Hematopoietic multipotent progenitor cell (in vitro differentiated cells): Measurements from ENCODE around the gene FPR1. TPM values are rescaled to one million over a fixed set of nuclear protein-coding genes. Genes with fewer than 3 reads are reported as not detected.

Source experiments
- DNase-seq, 3 donors: peaks; one replicate each; pipeline ENCODE4 v3.0.0-alpha.2; 2011 to 2015; ENCODE audit warnings: low read depth in 2 of 3, low spot score in 2 of 3
- total RNA-seq: library from RNA; depleted of rRNA; stranded (reverse); fragments of >200 nt; gene quantifications from one replicate; pipeline ENCODE4 v1.2.3, GENCODE V29; 2012

FPR1 gene
- total RNA-seq, 1 donor = 7.3 TPM

GRCh38 chr19:51708811-51709210 is 42.9 kb downstream of the FPR1 start:
- DNase-seq = no peak

DNA sequence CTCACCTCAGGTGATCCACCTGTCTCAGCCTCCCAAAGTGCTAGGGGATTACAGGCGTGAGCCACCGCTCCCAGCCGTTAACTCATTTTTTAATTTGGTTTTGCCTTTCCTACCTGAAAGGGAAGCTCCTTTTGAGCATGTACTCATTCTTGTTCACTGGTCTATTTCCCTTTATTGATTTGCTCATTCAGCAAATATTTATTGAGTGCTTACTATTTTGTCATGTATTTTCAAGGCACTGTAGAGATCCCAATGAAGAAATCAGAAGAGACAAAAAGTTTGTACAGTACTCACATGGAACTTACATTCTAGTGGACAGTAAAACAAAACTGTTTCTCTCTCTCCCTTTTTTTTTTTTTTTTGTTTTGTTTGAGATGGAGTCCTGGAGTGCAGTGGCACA is 44.8 kb downstream of the FPR1 start:
- no peak for DNase-seq

- DNase-seq = no peak
Observed at GRCh38 chr19:51706296-51706695, 45.4 kb downstream of the FPR1 start.

DNA sequence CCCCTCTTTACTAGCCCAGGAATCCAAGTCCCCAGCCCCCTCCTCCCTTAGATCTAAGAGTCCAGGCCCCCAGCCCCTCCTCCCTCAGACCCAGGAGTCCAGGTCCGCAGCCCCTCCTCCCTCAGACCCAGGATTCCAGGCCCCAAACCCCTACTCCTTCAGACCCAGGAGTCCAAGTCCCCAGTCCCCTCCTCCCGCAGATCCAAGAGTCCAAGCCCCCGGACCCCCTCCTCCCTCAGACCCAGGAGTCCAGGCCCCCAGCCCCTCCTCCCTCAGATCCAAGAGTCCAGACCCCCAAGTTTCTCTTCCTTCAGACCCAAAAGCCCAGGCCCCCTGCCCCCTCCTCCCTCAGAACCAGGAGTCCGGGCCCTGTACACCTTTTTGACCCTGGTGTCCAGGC is 47.1 kb downstream of the FPR1 start:
- DNase-seq = no peak

- peak; percentile 90 to 97 (median 96) for DNase-seq
Observed at GRCh38 chr19:51703575-51704515, 47.8 kb downstream of the FPR1 start.

DNA sequence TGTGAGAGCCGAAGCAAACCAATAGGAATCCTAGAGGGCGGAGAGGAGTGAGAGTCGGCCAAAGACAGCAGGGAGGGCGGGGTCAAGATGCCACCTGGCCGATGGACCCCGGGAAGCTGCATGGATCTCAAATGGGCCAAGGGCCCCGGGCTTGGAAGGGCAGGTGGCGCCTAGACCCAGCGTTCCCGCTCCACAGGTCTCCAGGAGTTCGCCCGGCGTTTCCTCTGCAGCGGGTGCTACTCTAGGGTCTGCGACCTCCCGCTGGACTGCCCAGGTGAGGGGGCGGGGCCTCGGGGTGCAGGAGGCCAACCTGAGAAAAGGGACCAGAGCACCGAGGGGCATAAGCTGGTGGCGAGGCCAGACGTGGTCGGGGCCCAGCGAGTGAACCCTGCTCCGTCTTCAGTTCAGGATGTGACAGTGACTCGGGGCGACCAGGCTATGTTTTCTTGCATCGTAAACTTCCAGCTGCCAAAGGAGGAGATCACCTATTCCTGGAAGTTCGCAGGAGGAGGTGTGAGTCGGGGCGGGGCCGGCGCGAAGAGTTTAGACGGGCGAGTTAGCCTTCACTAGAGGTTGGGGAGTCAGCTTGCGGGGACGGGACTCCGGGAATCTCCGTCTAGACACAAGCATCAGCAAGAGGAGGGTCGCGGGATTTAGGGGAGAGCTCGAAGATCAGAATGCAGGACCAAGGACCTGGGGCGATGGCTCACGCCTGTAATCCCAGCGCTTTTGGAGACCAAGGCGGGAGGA is 48.7 kb downstream of the FPR1 start:
- no peak for DNase-seq

DNA sequence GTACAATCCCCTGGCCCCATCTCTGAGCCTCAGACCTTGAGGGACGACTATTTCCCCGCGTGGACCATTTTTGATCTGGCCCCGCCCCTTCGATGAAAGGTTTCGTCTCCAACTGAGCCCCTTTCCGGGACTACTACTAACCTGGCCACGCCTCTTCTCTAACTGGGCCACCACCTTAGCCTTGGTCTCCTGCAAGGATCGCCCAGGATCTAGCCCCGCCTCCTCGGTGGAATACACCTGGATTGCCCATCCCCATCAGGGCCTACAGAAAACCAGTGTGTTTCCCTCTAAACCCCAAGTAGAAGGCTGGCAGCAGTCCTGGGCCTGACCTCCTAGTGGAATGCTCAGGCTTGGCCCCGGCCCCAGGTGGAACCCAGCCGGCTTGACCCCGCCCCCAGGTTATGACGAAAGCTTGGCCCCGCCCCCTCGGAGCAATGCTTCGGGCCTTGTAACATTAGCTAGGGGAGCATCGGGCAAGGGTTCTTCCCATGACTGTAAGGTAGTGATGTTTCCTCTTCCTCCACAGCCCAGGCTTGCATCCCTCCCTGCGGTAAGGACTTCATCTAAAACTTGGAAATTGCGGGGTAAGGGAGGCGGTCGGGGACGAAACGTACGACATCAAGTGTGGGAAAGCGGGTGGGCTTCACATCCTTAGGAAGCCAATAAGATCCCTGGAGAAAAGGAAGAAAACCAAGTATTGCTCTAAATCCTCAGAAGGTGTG is 49.4 kb downstream of the FPR1 start:
- DNase-seq = peak in 2 of 3 donors; percentile 68

- no peak for DNase-seq
Observed at GRCh38 chr19:51701468-51702100, 50.1 kb downstream of the FPR1 start.

DNA sequence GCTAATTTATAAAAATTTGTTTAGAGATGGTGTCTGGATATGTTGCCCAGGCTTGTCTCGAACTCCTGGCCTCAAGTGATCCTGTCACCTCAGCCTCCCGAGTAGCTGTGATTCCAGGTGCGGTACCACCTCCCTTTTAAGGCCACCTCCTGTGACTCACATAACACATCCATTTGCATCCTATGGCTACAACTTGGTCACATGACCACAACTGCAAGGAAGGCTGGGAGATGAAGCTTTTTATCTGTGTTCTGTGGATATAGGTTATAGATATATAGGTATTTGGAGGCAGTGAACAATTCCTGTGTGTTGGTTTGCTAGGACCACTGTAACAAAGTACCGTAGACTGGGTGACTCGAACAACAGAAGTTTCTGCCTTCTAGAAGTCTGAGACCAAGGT is 52.5 kb downstream of the FPR1 start:
- no peak for DNase-seq

DNA sequence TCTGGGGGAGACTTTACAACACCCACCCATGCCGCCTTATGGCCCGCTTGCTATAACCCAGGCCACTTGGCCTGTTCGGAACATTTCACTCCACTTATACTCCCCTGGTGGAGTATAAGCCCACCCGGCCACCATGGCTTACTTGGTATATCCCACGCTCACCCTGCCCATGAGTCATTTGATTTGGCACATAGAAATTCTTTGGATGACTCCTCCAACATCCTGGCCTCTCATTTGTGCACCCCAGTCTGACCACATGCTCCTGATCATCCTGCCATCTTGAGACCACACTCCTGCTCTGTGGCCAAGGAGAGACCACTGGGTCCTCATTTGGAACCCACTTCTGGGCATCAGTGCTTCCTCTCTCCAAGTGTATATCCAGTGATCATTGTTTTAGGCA is 53.4 kb downstream of the FPR1 start:
- DNase-seq = no peak

DNA sequence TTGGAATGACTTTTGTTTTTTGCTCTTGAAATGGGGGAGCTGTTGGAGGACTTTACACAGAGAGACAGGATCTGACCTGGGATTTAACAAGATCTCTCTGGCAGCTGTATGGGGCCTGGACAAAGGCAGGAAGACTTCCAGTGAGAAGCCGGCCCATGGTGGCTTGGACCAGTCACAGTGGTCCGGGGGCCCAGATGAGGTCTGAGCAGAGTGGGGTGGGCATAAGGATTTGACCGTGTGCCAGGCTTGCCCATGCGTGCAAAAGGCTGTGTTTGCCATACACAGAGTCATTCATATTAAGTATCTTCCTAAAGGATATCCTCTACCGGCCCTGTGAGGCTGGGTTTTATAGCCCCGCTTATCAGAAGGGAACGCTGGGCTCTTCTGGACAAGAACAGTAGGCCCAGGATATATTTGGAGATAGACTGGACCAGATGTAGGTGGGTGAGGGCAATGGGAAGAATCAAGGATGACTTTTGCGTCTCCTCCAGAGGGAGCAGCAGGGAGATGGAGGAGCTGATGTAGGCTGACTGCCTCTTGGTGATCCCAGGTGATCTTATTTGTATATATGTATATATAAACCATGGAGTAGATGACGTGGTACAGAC is 54.4 kb downstream of the FPR1 start:
- DNase-seq = no peak

DNA sequence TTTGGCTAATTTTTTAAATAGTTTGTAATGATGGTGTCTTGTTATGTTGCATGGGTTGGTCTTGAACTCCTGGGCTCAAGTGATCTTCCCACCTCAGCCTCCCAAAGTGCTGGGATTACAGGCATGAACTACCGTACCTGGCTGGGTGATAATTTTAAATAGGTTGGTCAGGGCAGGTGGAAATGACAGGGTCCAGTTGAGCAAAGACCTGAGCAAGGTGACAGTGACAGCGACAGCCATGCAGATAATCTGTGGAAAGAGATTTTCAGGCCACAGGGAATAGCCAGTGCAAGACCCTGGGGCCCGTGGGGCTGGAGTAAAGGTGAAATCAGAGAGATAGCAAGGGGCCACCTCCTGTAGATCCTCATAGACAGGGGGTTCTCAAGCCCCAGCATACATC is 55.1 kb downstream of the FPR1 start:
- DNase-seq = no peak

Other genes starting within 250 kb of the FPR1 start
- gene SIGLEC6, start 220.2 kb downstream of the FPR1 start, total RNA-seq = 0.54 TPM
- 2.7 TPM for gene ZNF175, start 180.6 kb downstream of the FPR1 start, total RNA-seq
- 2.2 TPM for gene SIGLEC5, start 121.5 kb downstream of the FPR1 start, total RNA-seq
- gene SIGLEC14, start 105.1 kb downstream of the FPR1 start, total RNA-seq = 2.7 TPM
- gene SPACA6, start 58.5 kb downstream of the FPR1 start, total RNA-seq = 1.3 TPM
- gene HAS1, start 27.9 kb downstream of the FPR1 start, total RNA-seq = under 0.01 TPM
- gene FPR2, start 9.3 kb upstream of the FPR1 start, total RNA-seq = 0.54 TPM
- 0.27 TPM for gene FPR3, start 43.3 kb upstream of the FPR1 start, total RNA-seq
- gene ZNF577, start 136.1 kb upstream of the FPR1 start, total RNA-seq = 8.6 TPM
- gene ZNF649, start 153.1 kb upstream of the FPR1 start, total RNA-seq = 7.5 TPM
- gene ZNF613, start 175.6 kb upstream of the FPR1 start, total RNA-seq = 3.5 TPM
- 8.1 TPM for gene ZNF350, start 235.0 kb upstream of the FPR1 start, total RNA-seq